ENCODE results near the gene TMEM31. TPM values are rescaled to one million over a fixed set of nuclear protein-coding genes. Genes with fewer than 3 reads are reported as not detected.
A peak's percentile ranks its signal among the peaks of the same experiment; 100 is the strongest.

TMEM31 gene
- polyA plus RNA-seq, 1 of the 3 experiments (the other 2 are of a cell fraction): not detected

DNA sequence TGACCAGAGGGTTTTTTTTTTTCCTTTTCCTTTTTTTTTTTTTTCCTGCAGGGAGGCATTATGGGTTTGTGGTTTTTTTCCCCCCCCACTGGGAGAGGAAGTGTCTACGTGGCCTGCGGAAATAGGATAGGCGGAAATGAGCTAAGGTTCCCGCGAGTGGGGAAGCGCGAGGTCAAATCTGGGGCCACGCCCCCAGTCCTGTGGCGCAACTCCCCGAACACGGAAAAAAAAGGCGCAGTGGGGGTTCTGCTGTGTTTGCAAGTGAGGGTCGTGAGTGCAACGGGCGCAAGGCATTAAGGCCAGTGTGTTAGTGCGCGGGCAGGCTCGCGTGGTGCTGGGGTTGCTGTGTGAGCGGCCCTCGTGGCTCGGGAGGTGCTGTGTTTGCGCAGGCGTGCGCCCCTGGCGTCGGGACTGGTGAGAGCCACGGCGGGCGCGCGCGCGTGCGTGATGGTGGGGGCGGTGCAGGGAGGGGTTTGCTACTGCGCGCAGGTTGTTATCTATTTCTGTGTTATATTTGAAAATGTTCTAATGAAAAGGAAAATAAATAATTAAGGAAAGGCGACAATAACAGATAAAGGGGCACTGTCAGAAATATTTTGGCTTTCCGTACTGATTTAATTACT lies 23.5 kb upstream of the TMEM31 start (continued):
- TF ChIP-seq, protein P1, sequence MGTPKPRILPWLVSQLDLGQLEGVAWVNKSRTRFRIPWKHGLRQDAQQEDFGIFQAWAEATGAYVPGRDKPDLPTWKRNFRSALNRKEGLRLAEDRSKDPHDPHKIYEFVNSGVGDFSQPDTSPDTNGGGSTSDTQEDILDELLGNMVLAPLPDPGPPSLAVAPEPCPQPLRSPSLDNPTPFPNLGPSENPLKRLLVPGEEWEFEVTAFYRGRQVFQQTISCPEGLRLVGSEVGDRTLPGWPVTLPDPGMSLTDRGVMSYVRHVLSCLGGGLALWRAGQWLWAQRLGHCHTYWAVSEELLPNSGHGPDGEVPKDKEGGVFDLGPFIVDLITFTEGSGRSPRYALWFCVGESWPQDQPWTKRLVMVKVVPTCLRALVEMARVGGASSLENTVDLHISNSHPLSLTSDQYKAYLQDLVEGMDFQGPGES (IDR thresholded peaks at IDR 0.05; ENCODE audit: low read depth, low read length): no peak
- TF ChIP-seq YY1 (IDR thresholded peaks at IDR 0.05; ENCODE audit: low read depth) (no peak), CHD2 (IDR thresholded peaks at IDR 0.05; ENCODE audit: low read length, partially characterized antibody) (peak; percentile 80), TCF12 (IDR thresholded peaks at IDR 0.05) (no peak), FOXJ3 (CRISPR knock-in tag; IDR thresholded peaks at IDR 0.05) (no peak)
- TF ChIP-seq, protein P2, sequence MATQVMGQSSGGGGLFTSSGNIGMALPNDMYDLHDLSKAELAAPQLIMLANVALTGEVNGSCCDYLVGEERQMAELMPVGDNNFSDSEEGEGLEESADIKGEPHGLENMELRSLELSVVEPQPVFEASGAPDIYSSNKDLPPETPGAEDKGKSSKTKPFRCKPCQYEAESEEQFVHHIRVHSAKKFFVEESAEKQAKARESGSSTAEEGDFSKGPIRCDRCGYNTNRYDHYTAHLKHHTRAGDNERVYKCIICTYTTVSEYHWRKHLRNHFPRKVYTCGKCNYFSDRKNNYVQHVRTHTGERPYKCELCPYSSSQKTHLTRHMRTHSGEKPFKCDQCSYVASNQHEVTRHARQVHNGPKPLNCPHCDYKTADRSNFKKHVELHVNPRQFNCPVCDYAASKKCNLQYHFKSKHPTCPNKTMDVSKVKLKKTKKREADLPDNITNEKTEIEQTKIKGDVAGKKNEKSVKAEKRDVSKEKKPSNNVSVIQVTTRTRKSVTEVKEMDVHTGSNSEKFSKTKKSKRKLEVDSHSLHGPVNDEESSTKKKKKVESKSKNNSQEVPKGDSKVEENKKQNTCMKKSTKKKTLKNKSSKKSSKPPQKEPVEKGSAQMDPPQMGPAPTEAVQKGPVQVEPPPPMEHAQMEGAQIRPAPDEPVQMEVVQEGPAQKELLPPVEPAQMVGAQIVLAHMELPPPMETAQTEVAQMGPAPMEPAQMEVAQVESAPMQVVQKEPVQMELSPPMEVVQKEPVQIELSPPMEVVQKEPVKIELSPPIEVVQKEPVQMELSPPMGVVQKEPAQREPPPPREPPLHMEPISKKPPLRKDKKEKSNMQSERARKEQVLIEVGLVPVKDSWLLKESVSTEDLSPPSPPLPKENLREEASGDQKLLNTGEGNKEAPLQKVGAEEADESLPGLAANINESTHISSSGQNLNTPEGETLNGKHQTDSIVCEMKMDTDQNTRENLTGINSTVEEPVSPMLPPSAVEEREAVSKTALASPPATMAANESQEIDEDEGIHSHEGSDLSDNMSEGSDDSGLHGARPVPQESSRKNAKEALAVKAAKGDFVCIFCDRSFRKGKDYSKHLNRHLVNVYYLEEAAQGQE (IDR thresholded peaks at IDR 0.05; ENCODE audit: low read depth, low read length): no peak

DNA sequence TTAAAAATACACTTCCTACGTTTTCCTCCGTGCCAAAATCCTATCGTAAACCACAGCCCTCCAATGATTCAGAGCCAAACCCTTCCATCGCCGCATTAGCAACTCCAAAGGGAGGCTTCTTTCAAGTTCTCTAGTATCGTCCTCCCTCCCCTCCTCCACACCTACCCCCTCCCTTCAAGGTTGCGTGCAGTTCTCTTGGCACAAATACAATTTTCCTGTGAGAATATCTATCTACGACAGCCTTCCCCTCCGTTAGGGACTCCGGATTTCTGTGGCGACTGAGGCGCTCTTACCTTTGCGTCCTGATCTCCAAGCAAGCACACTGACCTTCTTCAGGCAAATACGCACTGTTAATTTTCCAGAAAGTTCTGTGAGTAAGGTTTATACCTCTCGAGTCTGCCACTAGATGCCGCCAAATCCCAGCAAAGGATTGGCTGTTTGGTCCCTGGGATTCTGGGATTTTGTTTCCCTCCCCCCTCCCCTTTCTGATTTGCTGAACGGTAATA lies 23.0 kb upstream of the TMEM31 start:
- DNase-seq: peak; percentile 55
- TF ChIP-seq YY1 (IDR thresholded peaks at IDR 0.05; ENCODE audit: low read depth) (no peak), NFIC (IDR thresholded peaks at IDR 0.05; ENCODE audit: borderline replicate concordance) (peak; percentile 32; the same call in 1 of the 2 replicates), FOXM1 (IDR thresholded peaks at IDR 0.05; ENCODE audit: low read depth) (0 out of 2 replicates have a peak, but pooled peaks have one; percentile 2), FOSL2 (IDR thresholded peaks at IDR 0.05; ENCODE audit: borderline replicate concordance, low read depth) (no peak), EP300 (IDR thresholded peaks at IDR 0.05; ENCODE audit: borderline replicate concordance in 1 of 2, low read depth in 1 of 2, low read length in 1 of 2) (no peak), POLR2AphosphoS5 (IDR thresholded peaks at IDR 0.05; ENCODE audit: low read depth, low read length) (peak; percentile 69), EZH2phosphoT487 (IDR thresholded peaks at IDR 0.05; ENCODE audit: borderline replicate concordance, low read depth) (no peak), CHD2 (IDR thresholded peaks at IDR 0.05; ENCODE audit: low read length, partially characterized antibody) (peak; percentile 65), FOXJ3 (CRISPR knock-in tag; IDR thresholded peaks at IDR 0.05) (no peak), SMC3 (IDR thresholded peaks at IDR 0.05; ENCODE audit: low read depth, low read length) (peak; percentile 47; the same call in 1 of the 2 replicates), GABPA (IDR thresholded peaks at IDR 0.05; ENCODE audit: low read depth) (no peak), NRF1 (IDR thresholded peaks at IDR 0.05; ENCODE audit: low read depth, low read length) (no peak)
- TF ChIP-seq, protein P3, sequence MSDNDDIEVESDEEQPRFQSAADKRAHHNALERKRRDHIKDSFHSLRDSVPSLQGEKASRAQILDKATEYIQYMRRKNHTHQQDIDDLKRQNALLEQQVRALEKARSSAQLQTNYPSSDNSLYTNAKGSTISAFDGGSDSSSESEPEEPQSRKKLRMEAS (IDR thresholded peaks at IDR 0.05; ENCODE audit: low read depth): peak; percentile 39; the same call in 1 of the 2 replicates
- TF ChIP-seq, protein P1 (IDR thresholded peaks at IDR 0.05; ENCODE audit: low read depth, low read length): no peak
- TF ChIP-seq, protein P4, sequence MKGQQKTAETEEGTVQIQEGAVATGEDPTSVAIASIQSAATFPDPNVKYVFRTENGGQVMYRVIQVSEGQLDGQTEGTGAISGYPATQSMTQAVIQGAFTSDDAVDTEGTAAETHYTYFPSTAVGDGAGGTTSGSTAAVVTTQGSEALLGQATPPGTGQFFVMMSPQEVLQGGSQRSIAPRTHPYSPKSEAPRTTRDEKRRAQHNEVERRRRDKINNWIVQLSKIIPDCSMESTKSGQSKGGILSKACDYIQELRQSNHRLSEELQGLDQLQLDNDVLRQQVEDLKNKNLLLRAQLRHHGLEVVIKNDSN (IDR thresholded peaks at IDR 0.05; ENCODE audit: borderline replicate concordance, low read depth): no peak
- TF ChIP-seq, protein P5, sequence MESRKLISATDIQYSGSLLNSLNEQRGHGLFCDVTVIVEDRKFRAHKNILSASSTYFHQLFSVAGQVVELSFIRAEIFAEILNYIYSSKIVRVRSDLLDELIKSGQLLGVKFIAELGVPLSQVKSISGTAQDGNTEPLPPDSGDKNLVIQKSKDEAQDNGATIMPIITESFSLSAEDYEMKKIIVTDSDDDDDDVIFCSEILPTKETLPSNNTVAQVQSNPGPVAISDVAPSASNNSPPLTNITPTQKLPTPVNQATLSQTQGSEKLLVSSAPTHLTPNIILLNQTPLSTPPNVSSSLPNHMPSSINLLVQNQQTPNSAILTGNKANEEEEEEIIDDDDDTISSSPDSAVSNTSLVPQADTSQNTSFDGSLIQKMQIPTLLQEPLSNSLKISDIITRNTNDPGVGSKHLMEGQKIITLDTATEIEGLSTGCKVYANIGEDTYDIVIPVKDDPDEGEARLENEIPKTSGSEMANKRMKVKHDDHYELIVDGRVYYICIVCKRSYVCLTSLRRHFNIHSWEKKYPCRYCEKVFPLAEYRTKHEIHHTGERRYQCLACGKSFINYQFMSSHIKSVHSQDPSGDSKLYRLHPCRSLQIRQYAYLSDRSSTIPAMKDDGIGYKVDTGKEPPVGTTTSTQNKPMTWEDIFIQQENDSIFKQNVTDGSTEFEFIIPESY (IDR thresholded peaks at IDR 0.05; ENCODE audit: borderline replicate concordance, low read depth): no peak

More for the DNA sequence above, 23.0 kb upstream of the TMEM31 start:
- H3K27ac ChIP-seq (ENCODE audit: low read depth in 2 of 2, low read length in 1 of 2): peak overlapping the region; percentile 92 to 94
- no peaks in the 10 kb centered on the region for H3K9me3 ChIP-seq
- no peaks in the 10 kb centered on the region for H3K27me3 ChIP-seq (ENCODE audit: insufficient read depth)
- CTCF ChIA-PET: interaction anchor here (0.6 to 1.0 kb wide), 4 partner anchors 15 to 124 kb away, joined by 3 to 4 read pairs (median 3); no protein-coding TSS in a partner anchor
- peaks cover 23% of the 10 kb centered on the region for H3F3A ChIP-seq (replicated peaks; ENCODE audit: insufficient read depth)
- peaks cover 21 to 25% of the 10 kb centered on the region in 2 experiments for H3K36me3 ChIP-seq (replicated peaks in 1 of 2; ENCODE audit: control insufficient read depth in 1 of 2, insufficient read depth in 2 of 2, low read length in 1 of 2)
- POLR2A ChIA-PET: interaction anchor here (0.7 kb wide), 1 partner anchor 1955 kb away, joined by 4 read pairs; no protein-coding TSS in a partner anchor
- 9% methylated on average over 17 of the region's 17 CpGs for WGBS (ENCODE audit: low lambda C conversion rate)
- peak overlapping the region; percentile 70 for H3K4me2 ChIP-seq
- peak overlapping the region; percentile 82 for H3K9ac ChIP-seq
- H2AFZ ChIP-seq (ENCODE audit: low read depth): peak overlapping the region; percentile 67
- H3K4me1 ChIP-seq (ENCODE audit: control insufficient read depth in 1 of 2, insufficient read depth in 2 of 2, low read depth in 1 of 2, low read length in 1 of 2): peaks cover 4 to 5% of the 10 kb centered on the region in 2 experiments; a peak in 3 of 4 replicates
- peak overlapping the region; percentile 62 to 73 for H3K4me3 ChIP-seq (ENCODE audit: low read depth in 2 of 2, low read length in 1 of 2)
- H3K9me2 ChIP-seq: no peaks in the 10 kb centered on the region
- H3K79me2 ChIP-seq (ENCODE audit: insufficient read depth): peaks cover 37% of the 10 kb centered on the region
- H4K20me1 ChIP-seq (ENCODE audit: insufficient read depth): peaks cover 17% of the 10 kb centered on the region
